Spleen (tissue), 11 donors: Measurements from ENCODE around the gene ACBD6. TPM values are rescaled to one million over a fixed set of nuclear protein-coding genes. Genes with fewer than 3 reads are reported as not detected.

Source experiments
- DNase-seq: peaks from one replicate; pipeline ENCODE4 v3.0.0-alpha.2; 2020
- H3K27ac ChIP-seq, 8 donors: fragments of 200-600 bp; sonication (generic) in 7 of 8; 1 replicate in 4 of 8; 2 replicates in 4 of 8; pipeline versions ENCODE4 v1.5.0 to v1.8.0; 2016 to 2021; ENCODE audit warnings: inconsistent platforms in 4 of 8, mild to moderate bottlenecking in 4 of 8, moderate library complexity in 1 of 8
- H3K27me3 ChIP-seq, 7 donors: fragments of 200-600 bp; sonication (generic) in 6 of 7; replicated peaks in 1 of 7; 1 replicate in 4 of 7; 2 replicates in 3 of 7; pipeline versions ENCODE4 v1.5.0 to v1.8.0; 2016 to 2021; ENCODE audit warnings: inconsistent platforms in 3 of 7, mild to moderate bottlenecking in 1 of 7
- H3K36me3 ChIP-seq, 6 donors: fragments of 200-600 bp; sonication (generic) in 5 of 6; 1 replicate in 4 of 6; 2 replicates in 2 of 6; pipeline versions ENCODE4 v1.5.0 to v1.8.0; 2016 to 2021; ENCODE audit warnings: inconsistent platforms in 2 of 6
- H3K4me1 ChIP-seq, 6 donors: fragments of 200-600 bp; sonication (generic) in 5 of 6; 1 replicate in 3 of 6; 2 replicates in 3 of 6; pipeline versions ENCODE4 v1.5.0 to v1.8.0; 2016 to 2021; ENCODE audit warnings: inconsistent platforms in 3 of 6
- H3K4me3 ChIP-seq, 8 donors: fragments of 200-600 bp; sonication (generic) in 7 of 8; 1 replicate in 4 of 8; 2 replicates in 4 of 8; pipeline versions ENCODE4 v1.5.0 to v1.8.0; 2016 to 2021; ENCODE audit warnings: inconsistent platforms in 4 of 8, mild to moderate bottlenecking in 4 of 8, moderate library complexity in 2 of 8
- H3K9me3 ChIP-seq, 8 donors: fragments of 200-600 bp; sonication (generic) in 7 of 8; 1 replicate in 4 of 8; 2 replicates in 4 of 8; pipeline versions ENCODE4 v1.5.0 to v1.8.0; 2016 to 2021; ENCODE audit warnings: inconsistent platforms in 4 of 8
- CTCF ChIP-seq, 11 experiments: fragments of 200-600 bp in 7 of 11; fragments of 450-650 bp in 4 of 11; sonication (generic) in 4 of 11; IDR thresholded peaks in 8 of 11; conservative IDR thresholded peaks in 3 of 11; 1 replicate in 7 of 11; 2 replicates in 4 of 11; pipeline versions ENCODE4 v1.4.0 to v1.8.0; 2016 to 2021; ENCODE audit warnings: antibody characterized with exemption in 11 of 11, inconsistent platforms in 4 of 11, mild to moderate bottlenecking in 1 of 11
- POLR2A ChIP-seq, 3 donors: fragments of 450-650 bp; IDR thresholded peaks; one replicate each; pipeline ENCODE4 v1.5.1; 2017; ENCODE audit warnings: antibody characterized with exemption in 3 of 3, mild to moderate bottlenecking in 1 of 3
- POLR2AphosphoS5 ChIP-seq, 3 donors: sonication (generic); formaldehyde crosslinking; IDR thresholded peaks; one replicate each; pipeline ENCODE4 v1.5.1; 2017; ENCODE audit warnings: antibody characterized with exemption in 3 of 3
- WGBS, 5 donors: extraction: QIAGEN DNeasy Blood & Tissue Kit in 3 of 5; methylation state at CpG; one replicate each; pipeline versions ENCODE4 v1.1.5 to v1.1.7; 2013 to 2018; 5-methylcytosine and 5-hydroxymethylcytosine counted together
- intact Hi-C: fragments of 100-400 bp; cut with DNase I; formaldehyde crosslinking; loops from one replicate; pipeline ENCODE4 v1.15.0; 2023; ENCODE audit warnings: low total_unique reads
- polyA plus RNA-seq, 3 donors: library from polyadenylated mRNA; stranded (reverse); fragments of 200-250 nt; gene quantifications; one replicate each; pipeline ENCODE4 v1.2.1, GENCODE V29; 2013
- total RNA-seq, 7 donors: library from RNA; depleted of rRNA in 3 of 7; stranded (reverse); fragments of >200 nt in 3 of 7; fragmentation: NEBNext Ultra II Directional in 4 of 7; extraction: Animal tissue kit (Norgen Biotek cat#: 25700) in 4 of 7; gene quantifications; one replicate each; pipeline versions ENCODE4 v1.1.0 to v1.2.1, GENCODE V29; 2016 to 2021
- donor health status: healthy with polysubstance abuse.
- donor health status: DM: no; HTN: no; CAD: no; lungs with moderate emphysema.
- donor health status: DM: no; HTN: no; CAD: no.
- donor health status: Bipolar disorder and iron deficiency.
- donor health status: healthy.
- donor health status: DM: no; HTN: no; CAD: no.
- donor health status: DM: yes; HTN: yes; CAD: no.

ACBD6 gene
- total and polyA plus RNA-seq, 10 donors = 27.2 to 62.9 (median 38.3) TPM

GRCh38 chr1:180532854-180533253 lies 30.5 kb upstream of the ACBD6 start:
- Histone ChIP-seq H3K4me1 (peaks cover 0 to 17% (median 6%) of the 10 kb centered on the region in 6 donors), H3K27me3 (peaks cover 0 to 7% (median 0%) of the 10 kb centered on the region in 7 donors), H3K27ac (no peak overlapping the region), H3K9me3 (no peaks in the 10 kb centered on the region), H3K4me3 (no peak overlapping the region), H3K36me3 (no peaks in the 10 kb centered on the region)
- no peak for TF ChIP-seq POLR2A (IDR thresholded peaks at IDR 0.05)
- TF ChIP-seq CTCF (IDR thresholded peaks at IDR 0.05 in 8 of 11, conservative IDR thresholded peaks at IDR 0.05 in 3 of 11) = no peak
- no peak for TF ChIP-seq POLR2AphosphoS5 (IDR thresholded peaks at IDR 0.05)
- intact Hi-C loops = loop anchor here (5.0 to 10.0 kb wide), 2 partner anchors 102 to 329 kb away; partner anchors contain the start of gene XPR1
- WGBS, 5 donors = 87 to 94% (median 89%) methylated on average over 5 of the region's 5 CpGs
- no peak for DNase-seq

DNA sequence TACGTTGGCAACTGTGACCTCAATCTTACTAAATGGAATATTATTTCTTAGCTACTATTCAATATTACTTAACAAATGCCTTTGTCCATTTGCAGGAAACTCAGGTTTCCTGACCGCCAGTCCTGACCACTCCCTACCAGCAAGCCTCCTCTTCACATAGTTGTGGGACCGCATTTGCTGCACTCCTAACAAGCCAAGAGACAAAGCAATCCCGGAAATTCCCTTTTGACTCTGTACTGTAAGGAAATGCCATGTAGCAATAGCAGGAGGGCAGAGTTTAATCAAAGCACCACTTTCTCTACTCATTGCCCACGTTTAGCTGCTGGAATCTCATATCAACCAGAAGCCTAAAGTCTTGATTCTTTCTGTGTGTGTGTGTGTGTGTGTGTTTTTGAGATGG lies 28.1 kb upstream of the ACBD6 start:
- 36 to 57% (median 57%) methylated on average over 5 of the region's 5 CpGs for WGBS, 5 donors

DNA sequence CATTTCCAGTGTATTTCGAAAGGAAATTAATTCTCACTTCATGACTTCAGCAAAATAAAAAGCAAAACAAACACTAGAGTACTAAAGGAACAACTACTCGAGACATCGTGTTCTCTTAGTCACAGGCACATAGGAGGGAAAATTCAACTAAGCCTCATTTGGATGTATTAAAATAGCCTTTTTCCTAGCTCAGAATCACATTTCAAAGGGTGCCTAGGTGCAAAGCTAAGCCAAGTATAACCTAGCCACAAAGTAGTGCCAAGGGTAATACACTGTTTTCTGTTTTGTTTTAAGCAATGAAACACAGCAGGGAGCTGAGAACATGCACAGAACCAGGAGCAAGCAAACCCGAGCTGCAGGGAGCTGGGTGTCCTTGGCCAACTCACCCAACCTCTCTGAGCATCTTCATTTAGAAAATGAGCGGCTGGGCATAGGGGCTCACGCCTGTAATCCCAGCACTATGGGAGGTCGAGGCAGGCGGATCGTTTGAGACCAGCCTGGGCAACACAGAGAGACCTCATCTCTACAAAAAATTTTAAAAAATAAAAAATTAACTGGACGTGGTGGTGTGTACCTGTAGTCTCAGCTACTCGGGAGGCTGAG lies 26.6 kb upstream of the ACBD6 start:
- H3K4me3 ChIP-seq = no peak overlapping the region
- 87 to 94% (median 91%) methylated on average over 11 of the region's 11 CpGs for WGBS, 5 donors
- no peaks in the 10 kb centered on the region for H3K36me3 ChIP-seq
- peaks cover 0 to 25% (median 6%) of the 10 kb centered on the region in 6 donors for H3K4me1 ChIP-seq
- intact Hi-C loops = no loop called here
- no peak overlapping the region for H3K27ac ChIP-seq
- no peak for DNase-seq
- no peaks in the 10 kb centered on the region for H3K27me3 ChIP-seq
- no peak for TF ChIP-seq POLR2AphosphoS5 (IDR thresholded peaks at IDR 0.05)
- no peak for TF ChIP-seq CTCF (IDR thresholded peaks at IDR 0.05 in 8 of 11, conservative IDR thresholded peaks at IDR 0.05 in 3 of 11)
- TF ChIP-seq POLR2A (IDR thresholded peaks at IDR 0.05) = no peak
- no peaks in the 10 kb centered on the region for H3K9me3 ChIP-seq

More for the DNA sequence above, 28.1 kb upstream of the ACBD6 start:
- no peaks in the 10 kb centered on the region for H3K9me3 ChIP-seq
- H3K4me1 ChIP-seq = peaks cover 0 to 19% (median 6%) of the 10 kb centered on the region in 6 donors
- H3K36me3 ChIP-seq = no peaks in the 10 kb centered on the region
- intact Hi-C loops = loop anchor here (5.0 to 10.0 kb wide), 2 partner anchors 104 to 332 kb away; partner anchors contain the start of gene XPR1
- no peak for DNase-seq
- TF ChIP-seq POLR2A (IDR thresholded peaks at IDR 0.05) (no peak), CTCF (IDR thresholded peaks at IDR 0.05 in 8 of 11, conservative IDR thresholded peaks at IDR 0.05 in 3 of 11) (no peak), POLR2AphosphoS5 (IDR thresholded peaks at IDR 0.05) (peak in 1 of 3 donors; percentile 37)
- peak overlapping the region in 4 of 8 donors; percentile 13 to 54 (median 26) for H3K27ac ChIP-seq
- H3K27me3 ChIP-seq = no peaks in the 10 kb centered on the region
- no peak overlapping the region for H3K4me3 ChIP-seq

GRCh38 chr1:180527101-180527669 lies 24.8 kb upstream of the ACBD6 start:
- WGBS, 5 donors = 87 to 93% (median 89%) methylated on average over 5 of the region's 5 CpGs
- no peaks in the 10 kb centered on the region for H3K27me3 ChIP-seq
- DNase-seq = no peak
- intact Hi-C loops = no loop called here
- H3K4me3 ChIP-seq = no peak overlapping the region
- H3K4me1 ChIP-seq = peaks cover 0 to 20% (median 0%) of the 10 kb centered on the region in 6 donors
- H3K27ac ChIP-seq = no peak overlapping the region
- TF ChIP-seq CTCF (IDR thresholded peaks at IDR 0.05 in 8 of 11, conservative IDR thresholded peaks at IDR 0.05 in 3 of 11) (no peak), POLR2AphosphoS5 (IDR thresholded peaks at IDR 0.05) (no peak), POLR2A (IDR thresholded peaks at IDR 0.05) (no peak)
- no peaks in the 10 kb centered on the region for H3K36me3 ChIP-seq
- no peaks in the 10 kb centered on the region for H3K9me3 ChIP-seq
